WTC11 (cell line): Measurements from ENCODE around the gene VAC14. TPM values are rescaled to one million over a fixed set of nuclear protein-coding genes. Genes with fewer than 3 reads are reported as not detected.
"Not testable (repeated sequence)": the region's sequence is repeated elsewhere in the genome, so short reads cannot be mapped to it uniquely, and the experiment has no call there.

Experiments used
- ATAC-seq: fragments of 200-7000 bp; cut with Tn5 transposase; 2 replicates; pipeline ENCODE4 v1.10.0; 2021; ENCODE audit warnings: mild to moderate bottlenecking, moderate library complexity
- CTCF ChIA-PET: fragments of 300-600 bp; sonication (Branson Sonifier 250); formaldehyde crosslinking; loops from one replicate; lab custom pipeline; 2021; ENCODE audit warnings: antibody characterized with exemption; lab: Charles Lee
- POLR2A ChIA-PET: fragments of 350-600 bp; sonication (Branson Sonifier 250); formaldehyde crosslinking; loops from one replicate; lab custom pipeline; 2021; ENCODE audit warnings: antibody characterized with exemption; lab: Charles Lee
- DNase-seq: peaks from one replicate; pipeline ENCODE4 v3.0.0; 2021; ENCODE audit warnings: low spot score
- H3K27ac Mint-ChIP-seq: 2 replicates; pipeline ENCODE4 v1.8.0; 2021; ENCODE audit warnings: mixed read lengths
- H3K27me3 Mint-ChIP-seq: 2 replicates; pipeline ENCODE4 v1.8.0; 2021; ENCODE audit warnings: low read depth, mild to moderate bottlenecking, moderate library complexity, mixed read lengths
- H3K36me3 Mint-ChIP-seq: 2 replicates; pipeline ENCODE4 v1.8.0; 2021; ENCODE audit warnings: mixed read lengths
- H3K4me1 Mint-ChIP-seq: 2 replicates; pipeline ENCODE4 v1.8.0; 2022; ENCODE audit warnings: mixed read lengths
- H3K4me3 Mint-ChIP-seq: 2 replicates; pipeline ENCODE4 v1.8.0; 2021; ENCODE audit warnings: mild to moderate bottlenecking, moderate library complexity, mixed read lengths
- H3K9me3 Mint-ChIP-seq: 2 replicates; pipeline ENCODE4 v1.8.0; 2021; ENCODE audit warnings: mixed read lengths
- ATF6 ChIP-seq: sonication (generic); formaldehyde crosslinking; IDR thresholded peaks from 2 replicates; pipeline ENCODE4 v1.8.1; 2023; ENCODE audit warnings: mild to moderate bottlenecking, missing genetic modification reagents
- CREM ChIP-seq: sonication (generic); formaldehyde crosslinking; IDR thresholded peaks from 2 replicates; pipeline ENCODE4 v1.8.1; 2022; ENCODE audit warnings: mild to moderate bottlenecking, missing genetic modification reagents, moderate library complexity
- ERG ChIP-seq: fragments of 250-450 bp; sonication (Bioruptor Pico); IDR thresholded peaks from 2 replicates; pipeline ENCODE4 v1.8.0; 2021; ENCODE audit warnings: mild to moderate bottlenecking
- FOXK1 ChIP-seq: sonication (generic); formaldehyde crosslinking; IDR thresholded peaks from 2 replicates; pipeline ENCODE4 v1.8.0; 2022; ENCODE audit warnings: mild to moderate bottlenecking, moderate library complexity, missing genetic modification reagents
- IRF2 ChIP-seq: sonication (generic); formaldehyde crosslinking; IDR thresholded peaks from 2 replicates; pipeline ENCODE4 v1.8.0; 2022; ENCODE audit warnings: low read depth, missing genetic modification reagents, borderline replicate concordance
- KAT7 ChIP-seq: sonication (generic); formaldehyde crosslinking; IDR thresholded peaks from 2 replicates; pipeline ENCODE4 v1.8.1; 2023; ENCODE audit warnings: missing genetic modification reagents, mild to moderate bottlenecking, borderline replicate concordance
- MYBL2 ChIP-seq: sonication (generic); formaldehyde crosslinking; IDR thresholded peaks from 2 replicates; pipeline ENCODE4 v1.8.1; 2023; ENCODE audit warnings: mild to moderate bottlenecking, moderate library complexity, missing genetic modification reagents
- NFATC4 ChIP-seq: fragments of 250-450 bp; sonication (Bioruptor Pico); IDR thresholded peaks from 2 replicates; pipeline ENCODE4 v1.9.0; 2021; ENCODE audit warnings: mild to moderate bottlenecking
- NFE2L1 ChIP-seq: sonication (generic); formaldehyde crosslinking; IDR thresholded peaks from 2 replicates; pipeline ENCODE4 v1.8.1; 2023; ENCODE audit warnings: missing genetic modification reagents
- RORB ChIP-seq: fragments of 250-450 bp; sonication (Bioruptor Pico); IDR thresholded peaks from 2 replicates; pipeline ENCODE4 v1.9.0; 2021; ENCODE audit warnings: mild to moderate bottlenecking
- SMAD3 ChIP-seq: sonication (generic); formaldehyde crosslinking; IDR thresholded peaks from 2 replicates; pipeline ENCODE4 v1.8.0; 2022; ENCODE audit warnings: missing genetic modification reagents, mild to moderate bottlenecking, borderline replicate concordance
- SP1 ChIP-seq: sonication (generic); formaldehyde crosslinking; conservative IDR thresholded peaks from 2 replicates; pipeline ENCODE4 v1.8.1; 2022; ENCODE audit warnings: missing genetic modification reagents
- TP53 ChIP-seq: sonication (generic); formaldehyde crosslinking; IDR thresholded peaks from 2 replicates; pipeline ENCODE4 v1.8.1; 2023; ENCODE audit warnings: mild to moderate bottlenecking, missing genetic modification reagents
- USF1 ChIP-seq: sonication (generic); formaldehyde crosslinking; IDR thresholded peaks from 2 replicates; pipeline ENCODE4 v1.8.0; 2022; ENCODE audit warnings: mild to moderate bottlenecking, missing genetic modification reagents
- ZNF219 ChIP-seq: sonication (generic); formaldehyde crosslinking; IDR thresholded peaks from 2 replicates; pipeline ENCODE4 v1.8.0; 2023; ENCODE audit warnings: missing genetic modification reagents, mild to moderate bottlenecking, borderline replicate concordance
- ZNF232 ChIP-seq: sonication (generic); formaldehyde crosslinking; IDR thresholded peaks from 2 replicates; pipeline ENCODE4 v1.8.0; 2022; ENCODE audit warnings: mild to moderate bottlenecking, missing genetic modification reagents
- ZNF416 ChIP-seq: fragments of 250-450 bp; sonication (Bioruptor Pico); IDR thresholded peaks from 2 replicates; pipeline ENCODE4 v1.9.0; 2021; ENCODE audit warnings: mild to moderate bottlenecking, inconsistent platforms
- ZNF512 ChIP-seq: sonication (generic); formaldehyde crosslinking; IDR thresholded peaks from 2 replicates; pipeline ENCODE4 v1.8.1; 2022; ENCODE audit warnings: missing genetic modification reagents, borderline replicate concordance
- total RNA-seq: library from RNA; stranded (reverse); gene quantifications from 3 replicates; pipeline ENCODE4 v1.2.3, GENCODE V29; 2021
- TF ChIP-seq, protein P1 (sequence below): sonication (generic); formaldehyde crosslinking; IDR thresholded peaks from 2 replicates; pipeline ENCODE4 v1.8.0; 2022; ENCODE audit warnings: mild to moderate bottlenecking, missing genetic modification reagents
- TF ChIP-seq, protein P2 (sequence below): fragments of 250-450 bp; sonication (Bioruptor Pico); IDR thresholded peaks from 2 replicates; pipeline ENCODE4 v1.9.0; 2021; ENCODE audit warnings: moderate library complexity, mild to moderate bottlenecking, inconsistent platforms, borderline replicate concordance
- TF ChIP-seq, protein P3 (sequence below): fragments of 250-450 bp; sonication (Bioruptor Pico); IDR thresholded peaks from 2 replicates; pipeline ENCODE4 v1.9.0; 2021; ENCODE audit warnings: mild to moderate bottlenecking, borderline replicate concordance
- TF ChIP-seq, protein P4 (sequence below): sonication (generic); formaldehyde crosslinking; IDR thresholded peaks from 2 replicates; pipeline ENCODE4 v1.8.0; 2022; ENCODE audit warnings: mild to moderate bottlenecking, missing genetic modification reagents

Gene VAC14
- total RNA-seq, 1 experiment from 2014 or later = 60.1 TPM

DNA sequence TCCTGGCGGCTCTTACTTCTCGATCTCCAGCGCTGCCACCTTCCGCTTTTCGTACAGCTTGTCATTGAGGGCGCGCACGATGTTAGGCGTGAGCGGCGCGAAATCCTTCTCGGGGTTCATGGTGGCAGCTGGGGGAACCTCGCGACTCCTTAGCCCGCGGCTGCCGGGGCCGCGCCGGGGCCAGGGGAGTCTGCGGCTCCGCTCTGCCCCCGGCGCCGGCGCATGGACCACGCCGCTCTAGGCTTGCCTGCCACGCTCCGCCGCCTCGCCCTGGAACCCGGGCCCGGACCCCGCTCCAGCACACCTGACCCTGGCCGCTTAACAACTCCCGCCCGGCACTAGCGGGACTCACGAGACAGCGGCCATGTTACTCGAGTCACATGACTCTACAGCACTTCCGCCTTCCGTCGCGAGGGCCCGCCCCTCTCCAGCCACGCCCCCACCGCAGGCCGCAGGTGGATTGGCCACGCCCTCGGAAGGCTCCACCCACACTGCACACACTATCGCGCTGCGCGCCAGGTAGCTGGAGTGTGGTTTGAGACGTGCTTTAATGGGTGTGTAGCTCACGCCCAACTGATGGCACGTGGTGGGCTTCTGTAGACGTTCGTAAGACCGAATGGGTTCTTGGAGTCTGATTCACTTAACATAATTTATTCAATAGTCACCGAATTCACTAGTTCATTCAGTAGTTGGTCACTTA lies at the start of gene VAC14 (continued):
- TF ChIP-seq TP53 (no peak), SMAD3 (CRISPR knock-in tag) (peak; percentile 74; the same call in 1 of the 2 replicates), SP1 (CRISPR knock-in tag) (peak; percentile 99), ATF6 (no peak), NFE2L1 (peak; percentile 56; the same call in 1 of the 2 replicates), USF1 (peak; percentile 98), KAT7 (CRISPR knock-in tag) (0 out of 2 replicates have a peak, but pooled peaks have one; percentile 61), ERG (CRISPR knock-in tag) (no peak), FOXK1 (peak; percentile 86), CREM (CRISPR knock-in tag) (no peak), RORB (CRISPR knock-in tag) (no peak), MYBL2 (CRISPR knock-in tag) (0 out of 2 replicates have a peak, but pooled peaks have one; percentile 56), ZNF512 (CRISPR knock-in tag) (no peak), ZNF232 (CRISPR knock-in tag) (peak; percentile 87; the same call in 1 of the 2 replicates), ZNF219 (CRISPR knock-in tag) (no peak), NFATC4 (no peak), ZNF416 (no peak), IRF2 (CRISPR knock-in tag) (no peak)
- TF ChIP-seq, protein P1, sequence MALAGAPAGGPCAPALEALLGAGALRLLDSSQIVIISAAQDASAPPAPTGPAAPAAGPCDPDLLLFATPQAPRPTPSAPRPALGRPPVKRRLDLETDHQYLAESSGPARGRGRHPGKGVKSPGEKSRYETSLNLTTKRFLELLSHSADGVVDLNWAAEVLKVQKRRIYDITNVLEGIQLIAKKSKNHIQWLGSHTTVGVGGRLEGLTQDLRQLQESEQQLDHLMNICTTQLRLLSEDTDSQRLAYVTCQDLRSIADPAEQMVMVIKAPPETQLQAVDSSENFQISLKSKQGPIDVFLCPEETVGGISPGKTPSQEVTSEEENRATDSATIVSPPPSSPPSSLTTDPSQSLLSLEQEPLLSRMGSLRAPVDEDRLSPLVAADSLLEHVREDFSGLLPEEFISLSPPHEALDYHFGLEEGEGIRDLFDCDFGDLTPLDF = no peak; the same call in 1 of the 2 replicates
- TF ChIP-seq, protein P2, sequence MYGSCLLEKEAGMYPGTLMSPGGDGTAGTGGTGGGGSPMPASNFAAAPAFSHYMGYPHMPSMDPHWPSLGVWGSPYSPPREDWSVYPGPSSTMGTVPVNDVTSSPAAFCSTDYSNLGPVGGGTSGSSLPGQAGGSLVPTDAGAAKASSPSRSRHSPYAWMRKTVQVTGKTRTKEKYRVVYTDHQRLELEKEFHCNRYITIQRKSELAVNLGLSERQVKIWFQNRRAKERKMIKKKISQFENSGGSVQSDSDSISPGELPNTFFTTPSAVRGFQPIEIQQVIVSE (CRISPR knock-in tag) = no peak
- TF ChIP-seq, protein P3, sequence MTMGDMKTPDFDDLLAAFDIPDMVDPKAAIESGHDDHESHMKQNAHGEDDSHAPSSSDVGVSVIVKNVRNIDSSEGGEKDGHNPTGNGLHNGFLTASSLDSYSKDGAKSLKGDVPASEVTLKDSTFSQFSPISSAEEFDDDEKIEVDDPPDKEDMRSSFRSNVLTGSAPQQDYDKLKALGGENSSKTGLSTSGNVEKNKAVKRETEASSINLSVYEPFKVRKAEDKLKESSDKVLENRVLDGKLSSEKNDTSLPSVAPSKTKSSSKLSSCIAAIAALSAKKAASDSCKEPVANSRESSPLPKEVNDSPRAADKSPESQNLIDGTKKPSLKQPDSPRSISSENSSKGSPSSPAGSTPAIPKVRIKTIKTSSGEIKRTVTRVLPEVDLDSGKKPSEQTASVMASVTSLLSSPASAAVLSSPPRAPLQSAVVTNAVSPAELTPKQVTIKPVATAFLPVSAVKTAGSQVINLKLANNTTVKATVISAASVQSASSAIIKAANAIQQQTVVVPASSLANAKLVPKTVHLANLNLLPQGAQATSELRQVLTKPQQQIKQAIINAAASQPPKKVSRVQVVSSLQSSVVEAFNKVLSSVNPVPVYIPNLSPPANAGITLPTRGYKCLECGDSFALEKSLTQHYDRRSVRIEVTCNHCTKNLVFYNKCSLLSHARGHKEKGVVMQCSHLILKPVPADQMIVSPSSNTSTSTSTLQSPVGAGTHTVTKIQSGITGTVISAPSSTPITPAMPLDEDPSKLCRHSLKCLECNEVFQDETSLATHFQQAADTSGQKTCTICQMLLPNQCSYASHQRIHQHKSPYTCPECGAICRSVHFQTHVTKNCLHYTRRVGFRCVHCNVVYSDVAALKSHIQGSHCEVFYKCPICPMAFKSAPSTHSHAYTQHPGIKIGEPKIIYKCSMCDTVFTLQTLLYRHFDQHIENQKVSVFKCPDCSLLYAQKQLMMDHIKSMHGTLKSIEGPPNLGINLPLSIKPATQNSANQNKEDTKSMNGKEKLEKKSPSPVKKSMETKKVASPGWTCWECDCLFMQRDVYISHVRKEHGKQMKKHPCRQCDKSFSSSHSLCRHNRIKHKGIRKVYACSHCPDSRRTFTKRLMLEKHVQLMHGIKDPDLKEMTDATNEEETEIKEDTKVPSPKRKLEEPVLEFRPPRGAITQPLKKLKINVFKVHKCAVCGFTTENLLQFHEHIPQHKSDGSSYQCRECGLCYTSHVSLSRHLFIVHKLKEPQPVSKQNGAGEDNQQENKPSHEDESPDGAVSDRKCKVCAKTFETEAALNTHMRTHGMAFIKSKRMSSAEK (CRISPR knock-in tag) = no peak
- TF ChIP-seq, protein P4, sequence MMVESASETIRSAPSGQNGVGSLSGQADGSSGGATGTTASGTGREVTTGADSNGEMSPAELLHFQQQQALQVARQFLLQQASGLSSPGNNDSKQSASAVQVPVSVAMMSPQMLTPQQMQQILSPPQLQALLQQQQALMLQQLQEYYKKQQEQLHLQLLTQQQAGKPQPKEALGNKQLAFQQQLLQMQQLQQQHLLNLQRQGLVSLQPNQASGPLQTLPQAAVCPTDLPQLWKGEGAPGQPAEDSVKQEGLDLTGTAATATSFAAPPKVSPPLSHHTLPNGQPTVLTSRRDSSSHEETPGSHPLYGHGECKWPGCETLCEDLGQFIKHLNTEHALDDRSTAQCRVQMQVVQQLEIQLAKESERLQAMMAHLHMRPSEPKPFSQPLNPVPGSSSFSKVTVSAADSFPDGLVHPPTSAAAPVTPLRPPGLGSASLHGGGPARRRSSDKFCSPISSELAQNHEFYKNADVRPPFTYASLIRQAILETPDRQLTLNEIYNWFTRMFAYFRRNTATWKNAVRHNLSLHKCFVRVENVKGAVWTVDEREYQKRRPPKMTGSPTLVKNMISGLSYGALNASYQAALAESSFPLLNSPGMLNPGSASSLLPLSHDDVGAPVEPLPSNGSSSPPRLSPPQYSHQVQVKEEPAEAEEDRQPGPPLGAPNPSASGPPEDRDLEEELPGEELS (CRISPR knock-in tag) = no peak

DNA sequence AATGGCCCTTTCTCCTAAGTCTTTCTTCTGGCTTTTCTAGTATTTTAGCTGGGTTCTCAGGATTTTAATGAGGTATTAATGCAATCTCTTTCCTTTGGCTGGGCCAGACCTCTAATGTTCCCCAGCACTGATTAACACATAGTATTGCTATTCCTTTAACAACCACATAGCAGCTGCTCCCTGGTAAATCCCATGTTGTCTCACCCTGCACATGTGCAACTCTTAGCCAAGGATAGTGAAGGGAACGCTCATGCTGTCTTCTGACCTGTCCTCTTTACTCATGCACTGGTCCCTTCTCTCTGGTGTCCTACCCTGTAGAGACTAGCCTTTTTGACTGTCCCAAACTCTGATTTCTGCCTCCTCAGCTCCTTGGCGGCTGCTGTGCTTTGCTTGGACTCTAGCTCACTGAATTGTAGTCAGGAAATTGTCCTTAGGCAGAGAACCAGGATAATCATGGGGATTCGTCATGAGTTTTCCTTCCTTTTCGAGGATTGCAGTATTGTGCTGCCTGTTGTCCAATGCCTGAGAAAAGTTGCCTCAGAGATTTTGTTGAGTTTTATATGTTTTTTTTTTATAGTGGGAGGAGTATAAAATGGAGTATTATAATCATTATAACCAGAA lies 22.6 kb upstream of the VAC14 start:
- ATAC-seq, H3K27ac Mint-ChIP-seq, POLR2A ChIA-PET, H3K36me3 Mint-ChIP-seq, CTCF ChIA-PET, H3K9me3 Mint-ChIP-seq, DNase-seq, H3K4me3 Mint-ChIP-seq, H3K4me1 Mint-ChIP-seq: not testable (repeated sequence)
- peaks cover 19% of the 10 kb centered on the region for H3K27me3 Mint-ChIP-seq
